ENCODE data around the gene TKT.

DNA sequence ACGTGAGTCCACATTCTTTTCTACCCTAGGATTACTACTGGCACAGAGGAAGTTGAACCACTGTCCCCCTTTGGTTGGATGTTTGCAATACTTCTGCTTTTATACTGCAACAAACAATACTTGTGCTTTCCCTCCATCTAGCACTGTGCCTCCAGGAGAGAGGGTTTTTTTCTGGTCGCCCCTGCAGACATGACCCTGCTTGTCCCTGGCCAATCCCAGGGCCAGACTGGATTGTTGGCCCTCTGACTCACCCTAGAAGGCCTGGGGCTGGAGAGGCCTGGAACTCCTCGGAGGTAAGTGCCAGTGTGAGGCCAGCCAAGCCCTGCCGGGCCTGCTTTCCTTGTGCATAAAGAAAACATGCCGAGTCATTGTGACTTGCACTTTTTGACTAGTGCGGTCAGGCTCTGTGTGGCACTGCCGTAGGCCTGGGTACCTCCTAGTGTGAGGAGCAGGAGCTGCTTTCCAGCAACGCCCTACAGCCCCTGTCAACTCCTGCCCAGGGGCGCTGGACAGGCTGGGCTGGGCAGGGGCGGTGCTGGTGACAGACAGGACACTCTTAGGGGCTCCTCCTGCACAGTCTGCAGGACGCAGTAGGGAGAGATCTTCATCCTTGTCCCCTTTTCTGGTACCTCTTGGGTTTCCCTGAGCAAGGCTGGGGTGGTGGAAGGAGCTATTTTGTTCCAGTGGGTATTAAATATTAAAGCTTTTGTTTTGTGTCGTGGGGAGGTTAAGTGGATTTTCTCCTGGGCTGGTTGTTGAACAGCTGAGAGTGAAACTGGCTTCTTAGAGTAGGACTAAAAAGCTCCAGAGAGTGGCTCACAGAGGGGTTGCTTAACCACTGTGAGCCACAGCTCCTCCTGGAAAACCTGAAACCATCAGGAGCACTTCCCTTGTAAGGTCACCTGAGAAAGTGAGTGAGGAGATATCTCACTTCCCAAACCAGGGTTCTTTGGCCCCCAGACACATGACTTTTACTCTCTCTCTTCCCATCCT is 14.4 kb upstream of the TKT start:
- TF ChIP-seq POLR2A (IDR thresholded peaks at IDR 0.05), result no peak
- TF ChIP-seq, protein P1, sequence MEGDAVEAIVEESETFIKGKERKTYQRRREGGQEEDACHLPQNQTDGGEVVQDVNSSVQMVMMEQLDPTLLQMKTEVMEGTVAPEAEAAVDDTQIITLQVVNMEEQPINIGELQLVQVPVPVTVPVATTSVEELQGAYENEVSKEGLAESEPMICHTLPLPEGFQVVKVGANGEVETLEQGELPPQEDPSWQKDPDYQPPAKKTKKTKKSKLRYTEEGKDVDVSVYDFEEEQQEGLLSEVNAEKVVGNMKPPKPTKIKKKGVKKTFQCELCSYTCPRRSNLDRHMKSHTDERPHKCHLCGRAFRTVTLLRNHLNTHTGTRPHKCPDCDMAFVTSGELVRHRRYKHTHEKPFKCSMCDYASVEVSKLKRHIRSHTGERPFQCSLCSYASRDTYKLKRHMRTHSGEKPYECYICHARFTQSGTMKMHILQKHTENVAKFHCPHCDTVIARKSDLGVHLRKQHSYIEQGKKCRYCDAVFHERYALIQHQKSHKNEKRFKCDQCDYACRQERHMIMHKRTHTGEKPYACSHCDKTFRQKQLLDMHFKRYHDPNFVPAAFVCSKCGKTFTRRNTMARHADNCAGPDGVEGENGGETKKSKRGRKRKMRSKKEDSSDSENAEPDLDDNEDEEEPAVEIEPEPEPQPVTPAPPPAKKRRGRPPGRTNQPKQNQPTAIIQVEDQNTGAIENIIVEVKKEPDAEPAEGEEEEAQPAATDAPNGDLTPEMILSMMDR (IDR thresholded peaks at IDR 0.05), result no peak

All from testis (tissue), 2 donors.